HT1080 (cell line): ENCODE data around the gene SRL. TPM values are rescaled to one million over a fixed set of nuclear protein-coding genes. Genes with fewer than 3 reads are reported as not detected.
"Not testable (repeated sequence)": the region's sequence is repeated elsewhere in the genome, so short reads cannot be mapped to it uniquely, and the experiment has no call there.

Experiments
- DNase-seq: peaks from one replicate; pipeline ENCODE4 v3.0.0-alpha.2; 2015; ENCODE audit warnings: low read depth
- total RNA-seq: library from RNA; depleted of rRNA; stranded (reverse); fragments of >200 nt; shearing (Covaris generic); gene quantifications from 2 replicates; pipeline ENCODE4 v1.2.3, GENCODE V29; 2014; rRNA removed

Gene SRL
- total RNA-seq, 1 experiment from 2014 or later = not detected

DNA sequence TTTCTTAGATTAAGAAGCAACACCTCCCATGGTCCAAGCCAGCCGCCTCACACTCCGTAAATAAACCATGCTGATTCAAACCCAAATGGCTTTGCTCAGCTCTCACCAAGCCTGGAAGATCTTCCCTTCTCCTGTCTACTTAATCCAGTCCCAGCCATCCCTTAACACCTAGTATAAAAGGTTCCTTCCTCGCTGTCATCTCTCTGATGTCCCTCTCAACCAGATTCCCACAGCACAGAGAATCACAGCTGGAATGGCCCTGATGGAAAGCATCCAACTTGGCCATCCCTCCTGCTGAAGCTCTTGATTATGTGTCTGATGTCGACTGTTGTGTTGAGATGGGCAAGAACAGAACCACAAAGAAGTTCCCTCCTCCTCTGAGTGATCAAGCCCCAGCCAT lies 75.1 kb downstream of the SRL start:
- DNase-seq = no peak

DNA sequence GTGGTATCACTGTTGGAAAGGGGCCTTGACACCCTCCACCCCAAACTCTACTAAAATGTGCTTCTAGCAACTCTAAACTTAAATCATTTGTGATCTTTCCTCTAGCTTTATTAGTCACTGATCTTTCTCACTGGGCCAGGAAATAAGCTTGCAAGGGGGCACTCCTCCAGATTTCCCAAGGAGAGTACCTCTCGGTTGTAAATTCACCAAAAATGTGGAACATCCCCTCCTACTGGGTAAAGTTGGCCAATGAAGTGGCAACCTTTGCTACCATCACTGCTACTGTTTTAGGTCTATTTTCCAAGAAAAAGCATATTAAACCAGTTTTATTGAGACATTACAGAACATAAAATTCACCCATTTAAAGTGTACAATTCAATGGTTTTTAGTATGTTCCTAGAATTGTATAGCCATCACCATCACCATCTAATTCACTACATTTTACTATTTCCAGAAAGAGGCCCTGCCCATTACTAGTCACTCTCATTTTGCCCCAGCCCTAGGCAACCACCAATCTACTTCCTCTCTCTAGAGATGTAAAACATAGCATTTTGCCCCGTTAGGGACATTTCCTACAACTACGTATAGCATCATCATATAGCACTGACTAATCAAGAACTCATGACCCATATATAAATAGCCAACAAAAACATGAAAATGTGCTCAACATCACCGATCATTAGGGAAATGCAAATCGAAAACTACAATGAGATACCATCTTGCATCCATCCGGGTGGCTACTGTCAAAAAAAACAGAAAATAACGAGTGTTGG lies 81.0 kb downstream of the SRL start:
- DNase-seq = no peak

DNA sequence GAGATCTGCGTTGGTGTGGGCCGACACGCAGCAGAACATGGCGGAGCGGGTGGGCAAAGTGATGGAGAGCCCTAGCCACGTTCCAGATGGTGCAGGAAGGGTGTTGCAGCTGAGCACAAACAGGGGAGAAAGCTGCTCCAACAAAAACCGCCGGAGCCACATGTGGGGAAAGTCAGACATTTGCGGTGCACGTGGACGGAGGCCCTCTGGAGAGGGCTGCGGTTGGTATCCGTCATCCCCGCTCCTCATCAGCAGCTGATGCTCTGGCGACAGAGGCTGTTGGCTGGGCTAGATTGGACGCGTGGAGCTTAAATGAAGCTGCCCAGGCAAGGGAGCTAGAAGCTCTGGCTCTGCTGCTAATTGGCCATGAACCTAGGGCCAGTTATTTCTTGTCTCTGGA lies 82.2 kb downstream of the SRL start:
- no peak for DNase-seq

DNA sequence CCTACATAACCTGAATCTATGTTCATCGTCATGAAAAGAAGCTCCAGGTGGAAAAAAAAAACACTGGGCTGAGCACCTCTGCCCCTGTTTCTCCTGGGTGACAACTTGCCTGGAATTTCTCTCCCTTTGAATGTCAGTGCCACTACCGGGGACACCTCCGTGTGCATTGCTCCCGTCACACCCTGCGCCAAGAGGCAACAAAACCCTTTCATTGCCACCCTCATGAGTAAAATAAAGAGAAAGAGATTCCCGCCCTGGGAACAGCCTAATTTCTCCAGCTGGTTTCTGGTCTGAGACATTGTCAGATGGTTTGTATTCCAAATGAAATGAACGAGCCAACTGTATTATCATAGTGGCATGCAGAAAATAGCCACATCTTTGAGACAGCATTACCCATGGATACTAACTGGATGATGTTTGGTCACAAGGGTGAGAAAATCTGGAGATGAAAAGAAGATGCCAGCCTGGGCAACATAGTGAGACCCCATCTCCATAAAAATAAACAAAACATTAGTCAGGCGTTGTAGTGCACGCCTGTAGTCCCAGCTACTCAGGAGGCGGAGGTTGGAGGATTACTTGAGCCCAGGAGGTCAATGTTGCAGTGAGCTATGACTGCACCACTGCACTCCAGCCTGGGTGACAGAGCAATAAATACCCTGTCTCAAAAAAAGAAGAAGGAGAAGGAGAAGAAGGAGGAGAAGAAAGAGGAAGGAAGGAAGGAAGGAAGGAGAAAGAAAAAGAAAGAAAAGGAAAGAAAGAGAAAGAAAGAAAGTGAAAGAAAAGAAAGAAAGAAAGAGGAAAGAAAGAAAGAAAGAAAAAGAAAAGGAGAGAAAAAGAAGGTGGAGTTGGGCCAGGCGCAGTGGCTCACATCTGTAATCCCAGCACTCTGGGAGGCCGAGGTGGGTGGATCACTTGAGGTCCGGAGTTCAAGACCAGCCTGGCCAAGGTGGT lies 83.5 kb downstream of the SRL start:
- no peak for DNase-seq

DNA sequence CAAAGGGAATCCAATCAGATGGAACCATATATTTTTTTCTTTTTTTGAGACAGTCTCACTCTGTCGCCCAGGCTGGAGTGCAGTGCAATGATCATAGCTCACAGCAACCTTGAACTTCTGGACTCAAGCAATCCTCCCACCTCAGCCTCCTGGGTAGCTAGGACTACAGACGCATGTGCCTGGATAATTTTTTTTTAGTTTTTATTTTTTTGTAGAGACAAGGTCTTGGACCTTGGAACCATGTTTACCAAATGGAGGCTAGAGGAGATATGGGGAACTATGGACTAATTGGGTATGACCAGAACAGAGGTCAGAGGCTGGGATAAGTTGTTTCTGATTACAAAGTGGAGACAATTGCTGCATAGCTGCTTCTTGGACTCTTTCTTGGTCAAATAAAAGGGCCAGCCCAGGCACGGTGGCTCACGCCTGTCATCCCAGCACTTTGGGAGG lies 84.5 kb downstream of the SRL start:
- DNase-seq = no peak

DNA sequence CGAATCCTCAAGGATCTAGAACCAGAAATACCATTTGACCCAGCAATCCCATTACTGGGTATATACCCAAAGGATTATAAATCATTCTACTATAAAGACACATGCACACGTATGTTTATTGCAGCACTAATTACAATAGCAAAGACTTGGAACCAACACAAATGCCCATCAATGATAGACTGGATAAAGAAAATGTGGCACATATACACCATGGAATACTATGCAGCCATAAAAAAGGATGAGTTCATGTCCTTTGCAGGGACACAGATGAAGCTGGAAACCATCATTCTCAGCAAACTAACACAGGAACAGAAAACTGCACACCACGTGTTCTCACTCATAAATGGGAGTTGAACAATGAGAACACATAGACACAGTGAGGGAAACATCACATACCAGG lies 85.4 kb downstream of the SRL start:
- not testable (repeated sequence) for DNase-seq

DNA sequence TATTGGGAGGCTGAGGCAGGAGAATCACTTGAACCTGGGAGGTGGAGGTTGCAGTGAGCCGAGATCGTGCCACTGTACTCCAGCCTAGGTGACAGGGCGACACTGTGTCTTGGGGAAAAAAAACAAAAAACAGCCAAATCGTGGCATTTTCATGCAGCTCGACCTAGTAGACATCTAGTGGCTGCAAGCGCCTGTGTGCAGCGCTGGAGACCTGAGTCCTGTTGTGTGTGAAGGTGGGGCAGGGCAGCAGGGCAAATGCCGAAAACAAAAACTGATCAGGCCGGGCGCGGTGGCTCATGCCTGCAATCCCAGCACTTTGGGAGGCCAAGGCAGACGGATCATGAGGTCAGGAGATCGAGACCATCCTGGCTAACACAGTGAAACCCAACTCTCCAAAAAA lies 88.5 kb downstream of the SRL start:
- DNase-seq = not testable (repeated sequence)

DNA sequence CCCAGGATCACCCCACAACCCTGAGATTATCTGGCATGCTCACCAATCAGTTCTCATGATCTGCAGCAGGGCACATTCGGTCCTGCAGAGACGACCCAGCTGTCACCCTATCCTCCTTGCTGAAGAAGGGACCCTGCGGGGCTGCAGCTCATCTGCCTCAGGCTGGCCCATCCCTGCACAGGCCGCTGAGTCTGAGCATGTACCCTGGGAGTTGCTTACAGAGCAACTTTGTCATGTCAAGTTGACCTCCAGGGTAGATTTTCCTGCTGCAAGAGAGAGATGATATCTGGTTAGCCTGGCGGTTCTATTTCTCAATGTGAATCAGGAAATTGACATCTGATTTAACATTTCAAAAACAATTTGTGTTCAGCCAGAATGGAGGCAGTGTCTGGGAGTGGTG lies 89.6 kb downstream of the SRL start:
- no peak for DNase-seq

DNA sequence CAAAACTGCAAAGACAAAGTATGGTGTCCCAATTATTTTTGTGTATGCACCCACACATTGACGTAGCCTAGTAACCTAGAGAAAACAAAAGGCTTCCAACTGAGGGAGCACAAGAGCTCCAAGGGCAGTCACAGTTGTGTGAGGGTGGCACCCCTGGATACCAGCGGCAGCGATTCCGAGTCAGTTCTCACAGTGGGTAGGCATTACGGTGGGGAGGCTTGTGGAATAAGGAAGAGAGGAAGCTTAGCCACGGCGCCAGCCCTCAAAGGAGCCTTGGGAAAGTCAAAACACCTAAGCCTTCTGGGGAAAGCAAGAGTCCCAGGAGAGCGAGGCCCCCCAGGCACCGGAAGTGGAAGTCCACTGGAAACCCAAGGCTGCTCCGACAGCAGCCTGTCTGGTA lies 94.6 kb downstream of the SRL start:
- no peak for DNase-seq

DNA sequence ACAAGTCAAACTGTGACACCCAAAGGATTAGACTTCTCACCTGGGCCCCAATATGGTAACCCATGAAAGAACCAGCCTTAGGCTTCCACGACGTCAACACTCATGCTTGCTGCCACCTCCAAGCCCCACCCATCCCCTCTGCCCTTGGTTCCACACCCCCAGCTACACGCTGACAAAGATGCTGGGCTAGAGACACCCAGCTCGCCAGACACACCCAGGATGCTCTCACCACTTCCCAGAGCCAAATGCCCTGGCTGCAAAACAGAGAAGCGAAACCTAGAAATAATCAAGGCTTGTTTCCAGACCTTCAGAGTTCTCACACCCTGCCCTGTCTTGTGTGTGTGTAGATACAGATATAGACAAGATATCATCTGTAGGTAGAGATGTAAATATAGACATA lies 99.6 kb downstream of the SRL start:
- DNase-seq = no peak

DNA sequence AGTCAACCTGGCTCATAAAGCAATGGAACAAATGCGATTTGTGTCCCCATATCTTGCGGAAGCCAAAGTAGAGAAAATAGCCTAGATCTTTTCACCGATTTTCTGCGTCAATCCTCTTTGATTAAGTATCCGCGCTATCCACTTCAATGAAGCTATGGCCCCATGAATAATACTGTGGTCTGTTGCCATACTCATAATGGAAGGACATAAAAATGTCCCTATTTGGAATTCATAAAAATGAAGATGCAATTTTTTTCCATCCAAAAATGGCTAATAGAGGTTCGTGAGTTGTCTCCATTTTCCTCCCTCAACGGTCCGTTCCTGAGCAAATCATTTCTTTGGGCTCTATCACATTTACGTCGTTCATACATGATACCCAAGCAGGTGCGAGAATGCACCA lies 100.3 kb downstream of the SRL start:
- no peak for DNase-seq

DNA sequence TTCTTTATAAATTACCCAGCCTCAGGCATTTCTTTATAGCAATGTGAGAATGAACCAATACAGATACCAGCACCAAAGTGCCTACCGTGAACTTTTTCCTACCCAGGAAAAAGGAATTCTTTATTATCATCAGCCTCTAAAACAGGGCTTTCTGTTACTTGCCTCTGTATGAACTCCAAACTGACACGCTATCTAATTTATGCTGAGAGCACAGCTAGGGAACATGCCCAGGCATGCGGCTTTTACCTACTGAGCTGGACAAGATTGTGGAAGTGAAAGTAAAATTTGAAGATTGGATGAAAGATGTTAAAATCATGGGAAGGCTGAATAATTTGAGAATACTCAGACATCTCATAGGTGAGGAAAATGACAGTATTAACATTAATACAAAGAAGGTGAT lies 101.2 kb downstream of the SRL start:
- DNase-seq = peak; percentile 15

DNA sequence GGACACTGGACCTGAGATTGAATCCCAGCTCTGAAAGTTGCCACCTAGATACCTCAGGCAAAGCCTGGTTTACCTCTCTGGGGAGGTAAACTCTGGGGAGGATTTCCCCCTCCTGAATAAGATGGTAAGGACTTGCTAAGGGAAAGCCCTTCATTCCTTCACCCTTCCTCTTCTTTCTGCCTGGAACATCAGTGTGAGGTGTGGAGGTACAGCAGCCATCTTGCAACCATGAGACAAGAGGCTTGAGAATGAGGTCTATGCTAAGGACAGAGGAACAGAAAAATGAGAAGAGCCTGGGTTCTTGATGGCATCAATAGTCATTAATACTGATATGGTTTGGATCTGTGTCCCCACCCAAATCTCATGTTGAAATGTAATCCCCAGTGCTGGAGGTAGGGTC lies 101.9 kb downstream of the SRL start:
- no peak for DNase-seq

Other genes starting within 250 kb of the SRL start
- gene ADCY9, start 125.6 kb downstream of the SRL start, total RNA-seq = 7.9 and 8.7 TPM in 2 replicates
- 25.3 and 35.3 TPM in 2 replicates for gene TFAP4, start 30.9 kb upstream of the SRL start, total RNA-seq
- 0.84 and 2.8 TPM in 2 replicates for gene GLIS2, start 74.0 kb upstream of the SRL start, total RNA-seq
- gene PAM16, start 109.2 kb upstream of the SRL start, total RNA-seq = 77.8 and 107 TPM in 2 replicates
- gene VASN, start 129.8 kb upstream of the SRL start, total RNA-seq = 3.4 and 4.9 TPM in 2 replicates
- gene CORO7, start 174.5 kb upstream of the SRL start, total RNA-seq = 19.2 and 24.9 TPM in 2 replicates
- gene DNAJA3, start 183.8 kb upstream of the SRL start, total RNA-seq = 99.6 and 113 TPM in 2 replicates
- 33.8 and 37.6 TPM in 2 replicates for gene NMRAL1, start 232.5 kb upstream of the SRL start, total RNA-seq
- 84.1 and 92.2 TPM in 2 replicates for gene HMOX2, start 234.3 kb upstream of the SRL start, total RNA-seq